NCI-H1048 (cell line): ENCODE data around the gene SCG3.
"Not testable (repeated sequence)": the region's sequence is repeated elsewhere in the genome, so short reads cannot be mapped to it uniquely, and the experiment has no call there.

Source experiments
- DNase-seq: peaks from one replicate; lab custom pipeline; 2025; lab: John Stamatoyannopoulos, UW

Gene SCG3

DNA sequence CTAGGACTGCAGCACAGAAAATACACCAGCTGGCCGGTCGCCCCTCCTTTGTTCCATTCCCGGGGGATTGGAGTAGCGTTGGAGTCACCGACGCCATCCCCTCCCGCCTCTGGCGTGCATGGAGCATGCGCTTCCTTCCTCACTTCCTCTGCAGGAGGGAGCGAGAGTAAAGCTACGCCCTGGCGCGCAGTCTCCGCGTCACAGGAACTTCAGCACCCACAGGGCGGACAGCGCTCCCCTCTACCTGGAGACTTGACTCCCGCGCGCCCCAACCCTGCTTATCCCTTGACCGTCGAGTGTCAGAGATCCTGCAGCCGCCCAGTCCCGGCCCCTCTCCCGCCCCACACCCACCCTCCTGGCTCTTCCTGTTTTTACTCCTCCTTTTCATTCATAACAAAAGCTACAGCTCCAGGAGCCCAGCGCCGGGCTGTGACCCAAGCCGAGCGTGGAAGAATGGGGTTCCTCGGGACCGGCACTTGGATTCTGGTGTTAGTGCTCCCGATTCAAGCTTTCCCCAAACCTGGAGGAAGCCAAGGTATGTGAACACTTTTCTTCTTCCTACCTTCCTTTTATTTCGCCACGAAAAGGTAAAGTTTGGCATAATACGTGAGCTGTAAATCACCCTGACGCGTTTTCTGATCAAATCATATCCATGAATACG is at the start of gene SCG3:
SCG3 (plus strand) TSS at position 201 of the 661 bp plus-strand sequence; CDS start at position 454, 253 bp downstream.
- peak; percentile 61 for DNase-seq

GRCh38 chr15:51634591-51635198 is 46.6 kb upstream of the SCG3 start:
- DNase-seq = no peak

- no peak for DNase-seq
Observed at GRCh38 chr15:51641490-51642130, 39.7 kb upstream of the SCG3 start.

DNA sequence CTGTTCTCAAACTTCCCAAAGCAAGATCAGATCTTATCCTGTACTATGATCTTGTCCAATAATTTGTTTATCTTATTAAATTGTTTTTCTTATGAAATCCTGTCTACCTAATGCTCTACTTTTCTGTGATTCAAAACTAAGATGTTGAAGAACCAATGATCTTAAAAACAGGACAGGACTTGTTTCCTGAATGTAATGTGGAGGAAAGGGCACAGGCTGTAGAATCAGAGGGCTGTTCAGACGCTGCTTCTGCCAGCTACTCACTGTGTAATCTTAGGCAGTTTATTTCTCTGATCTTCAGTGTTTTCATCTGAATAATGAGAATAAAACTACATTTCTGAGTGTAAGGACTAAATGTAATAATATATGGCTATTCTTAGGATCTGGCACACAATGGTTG is 38.6 kb upstream of the SCG3 start:
- no peak for DNase-seq

- DNase-seq = no peak
Observed at GRCh38 chr15:51647128-51647562, 34.2 kb upstream of the SCG3 start.

DNA sequence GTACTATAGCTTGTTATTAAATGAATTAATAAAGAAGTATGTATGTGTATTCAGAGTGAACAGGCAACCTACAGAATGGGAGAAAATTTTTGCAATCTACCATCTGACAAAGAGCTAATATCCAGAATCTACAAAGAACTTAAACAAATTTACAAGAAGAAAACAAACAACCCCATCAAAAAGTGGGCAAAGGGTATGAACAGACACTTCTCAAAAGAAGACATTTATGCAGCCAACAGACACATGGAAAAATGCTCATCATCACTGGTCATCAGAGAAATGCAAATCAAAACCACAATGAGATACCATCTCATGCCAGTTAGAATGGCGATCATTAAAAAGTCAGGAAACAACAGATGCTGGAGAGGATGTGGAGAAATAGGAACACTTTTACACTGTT is 33.2 kb upstream of the SCG3 start:
- not testable (repeated sequence) for DNase-seq

DNA sequence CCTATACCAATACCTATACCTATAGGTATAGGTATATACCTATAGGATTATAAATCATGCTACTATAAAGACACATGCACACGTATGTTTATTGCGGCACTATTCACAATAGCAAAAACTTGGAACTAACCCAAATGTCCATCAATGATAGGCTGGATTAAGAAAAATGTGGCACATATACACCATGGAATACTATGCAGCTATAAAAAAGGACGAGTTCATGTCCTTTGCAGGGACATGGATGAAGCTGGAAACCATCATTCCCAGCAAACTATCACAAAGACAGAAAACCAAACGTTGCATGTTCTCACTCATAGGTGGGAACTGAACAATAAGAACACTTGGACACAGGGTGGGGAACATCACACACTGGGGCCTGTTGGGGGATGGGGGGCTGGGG is 32.7 kb upstream of the SCG3 start:
- not testable (repeated sequence) for DNase-seq

DNA sequence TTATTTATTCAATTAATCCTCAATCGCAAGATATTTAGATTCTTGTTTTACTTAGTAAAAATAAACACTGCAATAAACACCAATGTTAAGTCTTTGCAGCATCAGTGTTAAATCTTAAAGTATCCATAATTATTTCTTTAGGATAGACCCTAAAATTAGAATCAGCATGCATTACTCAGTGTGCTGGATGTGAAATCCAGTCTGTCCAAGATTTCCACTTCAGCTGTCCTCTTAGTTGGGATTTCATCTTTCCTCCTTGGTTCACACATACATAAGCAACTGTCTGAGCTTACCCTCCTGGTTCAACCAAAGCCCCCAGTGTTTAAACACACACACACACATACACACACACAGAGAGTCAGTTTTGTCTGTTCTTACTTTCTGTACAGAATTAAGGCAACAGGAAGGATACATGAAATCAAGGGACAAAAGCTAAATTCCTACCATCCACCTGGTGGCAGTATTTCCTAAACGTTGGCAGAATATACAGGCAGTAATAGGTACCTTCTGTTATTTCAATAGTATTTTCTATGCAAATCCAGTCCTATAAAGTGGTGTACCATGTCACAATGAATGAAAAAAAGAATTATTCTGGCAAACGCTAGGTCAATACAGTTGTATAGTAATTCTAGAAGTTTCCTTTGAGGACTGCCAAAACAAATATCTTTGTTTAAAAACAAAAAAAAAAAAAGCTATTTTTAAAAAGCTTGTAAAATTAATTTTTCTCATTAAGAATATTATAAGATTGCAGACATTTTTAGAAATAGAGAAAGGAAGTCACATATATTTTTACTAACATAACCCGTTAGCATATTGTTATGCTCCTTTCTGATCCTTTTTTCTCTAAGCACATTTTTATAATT is 31.4 kb upstream of the SCG3 start:
- peak; percentile 63 for DNase-seq

DNA sequence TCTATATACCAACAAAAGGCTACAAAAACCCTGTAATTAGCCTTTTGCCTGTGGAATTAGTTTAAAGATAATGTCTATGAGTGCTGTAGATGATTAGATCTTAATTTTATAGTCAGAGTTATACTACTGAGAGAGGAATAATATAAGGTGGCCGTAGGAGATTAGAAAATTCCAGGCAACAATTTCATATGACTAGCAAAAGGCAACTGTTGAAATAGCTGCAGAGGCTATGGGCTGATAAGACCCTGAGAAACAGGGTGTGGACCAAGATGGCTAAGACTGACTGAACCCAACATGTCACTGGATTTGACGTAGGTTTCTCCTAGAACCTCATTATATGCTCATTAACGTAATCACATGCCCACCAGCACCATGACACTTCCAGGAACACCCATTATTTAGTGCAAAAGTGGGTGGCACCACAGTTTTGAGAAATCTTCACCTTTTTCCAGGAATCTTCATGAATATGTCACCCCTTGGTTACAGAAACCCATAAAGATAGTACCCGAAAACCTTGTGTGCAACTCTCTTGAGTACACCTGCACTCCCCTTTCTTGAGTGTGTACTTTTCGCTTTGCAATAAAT is 29.1 kb upstream of the SCG3 start:
- no peak for DNase-seq

DNA sequence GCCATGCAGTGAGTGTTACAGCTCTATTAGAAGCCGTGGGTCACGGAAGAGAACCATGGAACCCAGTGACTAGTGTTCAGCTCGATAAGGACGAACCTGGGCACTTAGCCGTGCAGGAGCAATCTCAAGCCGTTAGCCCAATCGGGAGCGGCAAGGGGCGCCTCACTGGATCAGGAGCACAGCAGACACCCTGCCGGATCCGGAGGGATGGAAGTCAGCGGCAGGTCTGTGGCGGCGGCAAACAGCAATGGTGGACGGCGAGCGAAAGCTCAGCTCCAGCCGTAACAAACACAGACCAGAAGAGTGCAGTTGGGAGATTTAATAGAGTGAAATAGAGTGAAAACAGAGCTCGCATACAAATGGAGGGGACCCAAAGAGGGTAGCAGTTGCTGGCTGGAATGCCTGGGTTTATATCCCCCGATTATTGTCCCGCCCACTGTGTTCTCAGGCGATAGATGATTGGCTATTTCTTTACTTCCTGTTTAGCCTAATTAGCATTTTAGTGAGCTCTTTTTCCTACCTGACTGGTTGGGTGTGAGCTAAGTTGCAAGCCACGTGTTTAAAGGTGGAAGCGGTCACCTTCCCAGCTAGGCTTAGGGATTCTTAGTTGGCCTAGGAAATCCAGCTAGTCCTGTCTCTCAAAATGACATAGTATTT is 25.8 kb upstream of the SCG3 start:
- not testable (repeated sequence) for DNase-seq

DNA sequence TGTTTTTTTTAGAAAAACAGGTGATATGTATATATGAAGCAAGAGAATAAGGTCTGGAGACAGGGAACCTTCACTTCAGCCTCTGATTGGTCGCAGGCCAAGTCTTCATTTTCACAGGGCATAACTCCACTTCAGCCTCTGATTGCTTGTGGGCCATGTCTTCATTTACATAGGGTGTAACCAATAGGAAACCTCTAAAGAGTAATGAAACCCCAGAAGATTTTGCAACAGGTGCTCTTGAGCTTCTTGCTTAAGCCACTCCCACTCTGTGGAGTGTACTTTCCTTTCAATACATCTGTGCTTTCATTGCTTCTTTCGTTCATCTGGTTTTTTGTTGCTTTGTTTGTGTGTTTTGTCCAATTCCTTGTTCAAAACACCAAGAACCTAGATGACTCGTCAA is 22.6 kb upstream of the SCG3 start:
- no peak for DNase-seq

DNA sequence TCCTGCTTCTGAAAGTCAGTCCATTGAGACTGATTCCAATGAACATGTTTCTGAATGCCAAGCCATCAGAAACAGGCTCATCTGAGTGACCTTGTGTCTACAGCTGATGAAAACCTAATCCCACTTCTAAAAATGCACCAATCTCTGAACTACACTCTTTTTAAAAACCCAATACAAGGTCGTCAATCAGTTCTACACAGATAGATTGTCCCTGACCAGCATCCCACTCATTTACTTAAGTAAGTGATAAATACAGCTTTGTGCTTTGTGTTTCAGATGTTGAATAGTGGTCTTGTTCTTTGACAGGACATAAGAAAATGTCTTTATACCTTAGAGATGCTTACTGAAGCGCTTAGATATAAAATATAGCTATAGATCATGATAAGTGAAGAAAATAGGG is 20.2 kb upstream of the SCG3 start:
- DNase-seq = no peak

DNA sequence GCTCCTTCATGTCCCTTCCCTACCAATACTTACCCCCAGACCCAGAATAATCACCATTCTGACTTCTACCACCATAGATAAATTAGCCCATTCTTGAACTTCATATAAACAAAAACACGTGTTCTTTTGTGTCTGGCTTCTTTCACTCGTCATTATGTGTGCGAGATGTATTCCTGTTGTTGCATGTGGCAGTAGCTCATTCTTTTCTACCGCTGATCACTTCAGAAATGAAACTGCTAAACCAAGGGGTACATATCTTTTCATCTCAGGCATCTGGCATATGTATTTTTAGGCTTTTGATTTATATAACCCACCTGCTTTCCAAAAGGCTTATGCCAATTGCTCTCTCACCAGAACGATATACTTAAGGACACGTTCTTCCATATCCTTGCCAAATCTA is 13.8 kb upstream of the SCG3 start:
- no peak for DNase-seq

GRCh38 chr15:51668446-51668845 is 12.9 kb upstream of the SCG3 start:
- DNase-seq = no peak

DNA sequence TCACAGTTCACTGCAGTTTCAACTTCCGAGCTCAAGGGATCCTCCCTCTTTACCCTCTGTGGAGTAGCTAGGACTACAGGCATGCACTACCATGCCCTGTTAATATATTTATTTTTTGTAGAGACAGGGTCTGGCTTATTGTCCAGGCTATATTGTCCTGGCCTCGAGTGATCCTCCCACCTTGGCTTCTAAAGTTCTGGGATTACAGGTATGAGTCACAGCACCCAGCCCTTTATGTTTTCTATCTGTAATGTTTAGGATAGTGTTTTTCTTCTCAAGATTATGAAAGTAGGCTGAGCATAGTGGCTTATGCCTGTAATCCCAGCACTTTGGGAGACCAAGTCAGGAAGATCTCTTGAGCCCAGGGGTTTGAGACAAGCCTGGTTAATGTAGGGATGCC is 11.9 kb upstream of the SCG3 start:
- DNase-seq = no peak

DNA sequence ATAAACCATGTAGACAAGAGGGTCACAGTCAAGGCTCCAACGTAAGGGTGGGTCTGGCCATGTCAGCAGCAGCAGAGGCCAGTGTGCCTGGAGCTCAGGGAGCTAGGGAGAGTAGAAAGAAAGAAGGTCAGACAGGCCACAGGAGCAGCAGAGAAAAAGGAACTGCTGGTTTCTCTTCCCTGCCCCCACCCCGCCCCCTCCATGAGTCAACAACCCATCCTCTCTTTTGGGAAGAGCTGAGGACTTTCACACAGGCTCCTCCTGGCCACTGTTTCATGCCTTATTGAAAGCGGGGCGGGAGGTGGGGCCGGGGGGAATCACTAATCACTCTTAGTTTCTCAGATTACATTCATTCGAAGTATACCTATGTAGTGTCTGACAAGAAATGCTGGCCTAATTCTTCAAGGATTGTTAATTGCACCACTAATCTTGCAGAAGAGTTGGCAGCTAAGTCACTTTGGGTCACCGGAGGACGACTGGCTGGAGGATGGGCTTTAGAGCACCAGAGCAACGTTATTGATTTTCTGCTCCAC is 9.1 kb upstream of the SCG3 start:
- DNase-seq = no peak

- no peak for DNase-seq
Observed at GRCh38 chr15:51672913-51673857, 8.1 kb upstream of the SCG3 start.

DNA sequence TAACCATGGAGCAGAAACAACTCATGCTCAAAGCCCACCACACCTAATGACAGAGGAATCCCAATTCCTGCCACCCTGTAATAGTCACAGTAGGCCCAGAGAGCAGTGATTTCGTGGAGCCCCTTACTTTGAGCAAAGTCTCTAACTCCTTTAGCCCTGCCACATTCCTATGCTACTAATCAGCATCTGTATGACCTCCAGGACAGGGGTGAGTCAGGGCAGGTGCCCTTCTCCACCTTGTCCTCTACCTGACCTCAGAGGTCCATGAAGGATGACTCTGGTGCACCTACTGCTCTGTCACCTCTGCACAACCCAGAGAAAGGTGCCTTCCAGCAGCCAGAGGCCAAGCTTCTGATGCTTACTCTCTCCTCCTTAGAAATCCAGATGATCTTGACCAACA is 6.1 kb upstream of the SCG3 start:
- no peak for DNase-seq

DNA sequence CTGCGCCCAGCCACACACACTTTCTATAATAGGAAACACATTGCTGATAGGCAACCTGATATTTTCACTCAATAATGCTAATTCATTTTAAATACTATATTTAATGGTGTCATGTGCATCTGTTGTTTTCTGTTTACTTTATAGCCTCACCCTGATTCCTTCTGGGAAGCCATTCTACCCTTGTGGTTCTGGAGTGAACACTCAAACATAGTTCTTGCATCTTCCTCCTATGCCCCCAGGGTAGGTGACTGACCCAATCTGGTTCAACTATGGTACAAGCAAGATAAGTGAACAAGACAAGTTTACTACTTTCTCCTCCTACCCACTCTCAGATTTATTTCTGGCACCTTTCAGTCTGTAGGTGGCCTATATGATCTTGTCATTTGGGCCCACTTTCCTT is 4.3 kb upstream of the SCG3 start:
- DNase-seq = no peak

DNA sequence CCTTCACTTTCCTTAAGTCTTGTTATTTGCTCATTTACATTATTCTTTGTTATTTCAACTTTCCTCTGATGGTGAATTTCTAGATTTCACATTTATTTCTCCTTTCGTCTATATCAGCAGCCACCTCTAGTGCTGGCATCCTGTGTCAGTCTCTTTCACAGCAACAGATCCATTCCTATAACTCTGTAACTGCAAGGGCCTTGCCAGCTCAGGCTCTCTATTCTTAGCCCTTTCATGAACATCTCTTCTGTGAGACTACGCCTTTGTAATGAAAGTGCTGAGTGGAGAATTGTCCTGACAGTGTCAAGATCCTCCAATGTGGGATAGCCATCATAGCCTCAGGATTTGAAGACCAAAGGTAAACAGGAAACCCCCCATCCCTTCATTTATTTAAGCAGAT is 3.9 kb upstream of the SCG3 start:
- no peak for DNase-seq
